GM20431 (cell line): ENCODE results near the gene DBNDD1.
"Not testable (repeated sequence)": the region's sequence is repeated elsewhere in the genome, so short reads cannot be mapped to it uniquely, and the experiment has no call there.

Source experiments
- in situ Hi-C: fragments of 300-500 bp; cut with MseI, MboI; formaldehyde crosslinking; loops from one replicate; pipeline ENCODE4 v1.15.0; 2020; ENCODE audit warnings: low sequenced_read_pairs; ENCODE audit not compliant: unreplicated experiment

Gene DBNDD1

DNA sequence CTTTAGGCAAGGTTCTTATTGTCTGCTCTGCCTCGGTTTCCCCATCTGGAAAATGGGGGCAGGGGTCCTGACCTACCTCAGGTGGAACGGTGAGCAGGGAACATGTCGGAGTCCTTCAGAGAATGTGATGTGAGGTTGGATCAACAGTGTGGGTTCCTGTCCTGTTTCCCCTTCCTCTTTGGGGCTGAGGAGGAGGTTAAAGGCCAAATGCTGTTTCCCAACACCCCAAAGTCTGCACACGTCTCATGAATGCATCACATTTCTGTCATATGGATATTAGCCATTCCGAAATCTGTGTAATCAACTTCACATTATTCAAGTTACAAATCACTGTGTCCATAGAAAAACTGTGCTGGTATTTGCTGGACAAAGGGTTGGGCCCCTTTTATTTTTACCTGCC lies 51.8 kb downstream of the DBNDD1 start:
- in situ Hi-C loops = not testable (repeated sequence)

DNA sequence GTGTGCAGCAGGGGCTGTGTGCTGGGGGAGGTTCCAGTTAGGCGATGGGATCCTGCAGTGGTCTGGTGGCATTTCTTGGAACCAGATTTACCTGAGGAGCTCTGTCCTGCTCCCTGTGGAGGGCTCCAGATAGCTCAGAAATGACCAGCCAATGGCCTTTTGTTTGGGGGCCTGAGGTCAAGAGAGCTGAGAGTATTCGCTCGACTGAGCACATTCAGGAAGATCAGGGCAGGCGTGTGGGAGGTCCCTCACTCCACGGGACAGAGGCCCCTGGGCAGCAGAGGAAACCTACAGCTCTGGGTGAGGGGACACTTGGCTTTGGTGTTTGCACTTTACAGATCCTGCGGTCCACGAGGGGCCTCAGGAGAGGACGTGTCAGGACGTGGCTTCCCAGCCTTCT lies 52.5 kb downstream of the DBNDD1 start:
- in situ Hi-C loops = no loop called here

DNA sequence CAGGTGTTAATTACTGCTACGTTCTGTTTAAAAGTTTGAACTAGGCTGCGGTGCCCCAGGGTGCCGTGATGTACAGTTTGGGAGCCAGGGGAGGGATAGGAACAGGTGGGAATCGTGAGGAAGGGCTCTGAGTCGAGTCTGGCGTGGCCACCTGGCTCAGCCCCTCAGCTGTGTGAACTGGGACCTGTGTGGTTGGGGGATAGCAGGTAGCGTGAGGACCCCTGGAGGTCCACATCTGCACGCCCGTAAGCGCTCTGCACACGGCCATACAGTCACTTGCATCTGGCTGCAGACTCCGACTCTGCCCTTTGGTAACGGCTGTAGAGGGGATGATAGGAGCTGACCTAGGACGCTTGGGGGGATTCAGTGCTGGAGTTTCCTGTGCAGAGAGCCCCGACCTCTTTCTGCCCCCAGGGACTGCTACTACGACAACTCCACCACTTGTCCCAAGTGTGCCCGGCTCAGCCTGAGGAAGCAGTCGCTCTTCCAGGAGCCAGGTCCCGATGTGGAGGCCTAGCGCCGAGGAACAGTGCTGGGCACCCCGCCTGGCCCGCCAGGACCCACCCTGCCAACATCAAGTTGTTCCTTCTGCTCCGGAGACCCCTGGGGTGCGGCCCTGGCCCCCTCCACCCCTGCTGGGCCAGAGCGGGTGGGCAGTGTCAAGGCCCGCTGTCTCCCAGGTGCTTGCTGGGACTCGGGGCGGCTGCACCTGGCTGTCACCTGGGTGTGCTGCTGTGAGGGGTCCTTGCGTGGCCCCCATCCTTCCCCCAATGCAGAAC lies 53.6 kb downstream of the DBNDD1 start:
- in situ Hi-C loops = no loop called here

DNA sequence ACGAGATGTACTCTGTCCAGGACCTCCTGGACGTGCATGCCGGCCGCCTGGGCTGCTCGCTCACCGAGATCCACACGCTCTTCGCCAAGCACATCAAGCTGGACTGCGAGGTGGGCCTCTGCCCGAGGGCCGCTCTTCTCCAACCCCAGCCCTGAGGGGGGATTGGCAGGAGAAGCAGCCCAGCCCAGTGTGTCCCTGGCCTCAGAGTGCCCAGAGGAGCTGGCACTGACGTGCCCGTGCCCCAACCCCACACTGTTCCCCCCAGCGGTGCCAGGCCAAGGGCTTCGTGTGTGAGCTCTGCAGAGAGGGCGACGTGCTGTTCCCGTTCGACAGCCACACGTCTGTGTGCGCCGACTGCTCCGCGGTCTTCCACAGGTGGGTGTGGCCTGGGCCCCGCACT lies 55.1 kb downstream of the DBNDD1 start:
- in situ Hi-C loops = no loop called here

DNA sequence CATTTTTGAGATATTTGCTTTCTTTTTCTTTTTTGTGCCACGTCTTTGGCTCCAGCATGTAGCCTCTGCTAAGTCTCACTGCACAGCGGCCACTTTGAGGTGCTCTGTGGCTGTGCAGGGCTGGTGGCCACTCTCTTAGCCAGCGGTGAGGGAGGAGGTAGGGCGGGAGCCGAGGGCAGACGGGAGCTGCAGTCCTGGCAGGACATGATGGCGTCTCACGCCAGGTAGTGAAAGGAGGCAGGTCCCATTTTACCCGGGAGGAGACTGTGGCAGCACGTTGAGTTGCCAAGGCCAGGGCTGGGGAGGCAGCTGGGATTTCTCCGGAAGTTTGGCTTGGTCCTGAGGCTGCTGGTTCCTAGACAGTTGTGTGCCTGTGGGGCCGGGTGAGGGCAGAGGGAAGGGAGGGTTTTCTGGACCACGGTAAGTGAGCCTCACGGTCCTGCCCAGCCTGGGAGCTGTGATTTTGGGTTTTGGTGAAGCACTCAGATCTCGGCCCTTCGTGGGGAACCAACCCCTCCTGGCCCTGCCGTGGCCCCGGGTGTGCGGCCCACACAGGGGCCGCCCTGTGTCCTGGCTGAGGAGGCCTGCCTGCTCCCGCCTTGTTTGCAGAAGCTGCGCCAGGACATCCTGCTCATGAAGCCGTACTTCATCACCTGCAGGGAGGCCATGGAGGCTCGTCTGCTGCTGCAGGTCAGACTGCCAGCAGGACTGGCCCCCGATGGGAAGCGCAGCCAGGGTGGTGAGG lies 56.3 kb downstream of the DBNDD1 start:
- in situ Hi-C loops = no loop called here

DNA sequence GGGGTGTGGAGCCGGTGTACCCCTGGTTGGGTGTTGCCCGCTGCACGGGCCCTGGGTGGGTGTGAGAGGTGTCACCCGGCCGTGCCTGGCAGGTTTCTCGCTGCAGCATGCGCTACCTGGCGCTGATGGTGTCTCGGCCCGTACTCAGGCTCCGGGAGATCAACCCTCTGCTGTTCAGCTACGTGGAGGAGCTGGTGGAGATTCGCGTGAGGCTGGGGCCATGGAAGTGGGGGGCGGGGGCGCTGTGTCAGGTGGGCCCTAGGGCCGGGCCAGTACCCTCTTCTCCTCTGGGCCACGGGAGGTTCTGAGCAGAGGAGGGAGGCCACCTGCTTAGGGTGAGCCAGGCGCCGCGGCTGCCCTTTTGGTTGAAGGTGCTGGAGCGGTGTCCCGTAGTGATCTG lies 57.3 kb downstream of the DBNDD1 start:
- in situ Hi-C loops = no loop called here

DNA sequence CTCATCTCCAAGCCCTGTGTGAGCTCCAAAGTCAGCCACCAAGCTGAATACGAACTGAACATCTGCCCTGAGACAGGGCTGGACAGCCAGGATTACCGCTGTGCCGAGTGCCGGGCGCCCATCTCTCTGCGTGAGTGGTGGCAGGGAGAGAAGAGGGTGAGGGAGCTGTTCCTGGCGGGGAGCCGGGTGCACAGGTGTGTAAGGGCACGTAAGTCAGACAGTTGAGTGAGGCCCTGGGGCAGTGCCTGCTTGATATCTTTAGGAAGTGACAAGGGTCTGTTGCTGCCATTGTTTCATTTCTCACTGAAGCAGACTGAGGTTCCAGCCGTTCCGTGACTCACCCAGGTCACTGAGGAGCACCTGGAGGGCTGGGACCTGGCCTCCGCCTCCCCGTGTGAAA lies 58.3 kb downstream of the DBNDD1 start:
- in situ Hi-C loops = no loop called here

DNA sequence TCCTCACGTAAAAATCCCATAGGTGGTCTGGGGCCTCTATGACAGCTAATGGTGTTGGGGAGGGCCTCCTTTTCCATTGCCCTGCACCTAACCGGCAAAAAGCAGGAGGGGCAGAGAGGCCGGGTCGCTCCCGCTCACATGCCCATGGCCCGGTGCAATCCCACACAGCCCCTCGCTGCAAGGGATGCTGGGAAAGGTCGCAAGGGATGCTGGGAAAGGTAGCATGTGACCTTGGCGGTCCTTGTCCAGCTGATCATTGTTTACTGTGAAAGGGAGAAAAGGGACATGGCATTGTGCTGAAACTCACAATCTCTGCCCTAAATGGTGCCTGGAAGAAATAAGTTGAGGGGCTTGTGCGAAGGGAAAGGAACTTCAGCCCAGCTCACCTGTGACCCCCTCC lies 60.7 kb downstream of the DBNDD1 start:
- in situ Hi-C loops = no loop called here

DNA sequence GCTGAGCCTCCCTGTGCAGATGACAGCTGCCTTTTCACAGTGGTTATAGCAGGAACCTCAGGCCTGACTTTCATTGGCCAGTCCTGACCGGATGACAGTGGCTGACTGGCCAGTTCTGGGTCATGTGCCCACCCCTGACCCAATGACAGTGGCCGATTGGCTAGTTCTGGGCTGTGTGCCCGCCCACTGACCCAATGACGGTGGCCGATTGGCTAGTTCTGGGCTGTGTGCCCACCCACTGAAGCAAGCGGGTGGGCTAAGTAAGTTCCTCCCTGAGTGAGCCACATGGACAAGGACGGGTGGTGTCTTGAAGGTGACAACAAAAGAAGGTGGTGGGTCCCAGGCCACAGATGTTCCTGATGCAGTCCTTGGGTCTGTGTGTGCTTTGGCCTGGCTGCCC lies 61.2 kb downstream of the DBNDD1 start:
- in situ Hi-C loops = no loop called here

DNA sequence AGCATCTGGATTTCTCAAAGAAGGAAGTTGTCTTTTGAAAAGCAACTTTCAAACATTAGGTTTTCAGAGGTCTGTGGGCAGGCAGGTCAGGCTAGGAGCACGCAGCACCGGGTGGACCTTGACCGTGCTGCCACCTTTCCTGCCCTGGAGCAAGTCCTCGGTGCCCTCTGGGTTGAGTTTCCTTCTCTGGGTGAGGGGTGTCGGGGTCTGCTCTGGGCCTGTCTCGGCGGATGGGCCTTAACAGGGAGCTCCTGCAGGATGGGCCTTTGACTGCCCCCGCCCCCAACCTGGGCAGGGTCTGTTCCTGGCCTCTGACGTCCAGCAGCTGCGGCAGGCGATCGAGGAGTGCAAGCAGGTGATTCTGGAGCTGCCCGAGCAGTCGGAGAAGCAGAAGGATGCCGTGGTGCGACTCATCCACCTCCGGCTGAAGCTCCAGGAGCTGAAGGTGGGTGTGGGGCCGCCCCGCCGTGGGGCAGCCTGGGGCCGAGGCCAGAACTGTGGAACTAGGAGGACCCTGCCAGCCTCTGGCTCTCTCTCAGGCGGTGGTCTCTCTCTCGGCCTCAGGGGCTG lies 62.0 kb downstream of the DBNDD1 start:
- in situ Hi-C loops = no loop called here

DNA sequence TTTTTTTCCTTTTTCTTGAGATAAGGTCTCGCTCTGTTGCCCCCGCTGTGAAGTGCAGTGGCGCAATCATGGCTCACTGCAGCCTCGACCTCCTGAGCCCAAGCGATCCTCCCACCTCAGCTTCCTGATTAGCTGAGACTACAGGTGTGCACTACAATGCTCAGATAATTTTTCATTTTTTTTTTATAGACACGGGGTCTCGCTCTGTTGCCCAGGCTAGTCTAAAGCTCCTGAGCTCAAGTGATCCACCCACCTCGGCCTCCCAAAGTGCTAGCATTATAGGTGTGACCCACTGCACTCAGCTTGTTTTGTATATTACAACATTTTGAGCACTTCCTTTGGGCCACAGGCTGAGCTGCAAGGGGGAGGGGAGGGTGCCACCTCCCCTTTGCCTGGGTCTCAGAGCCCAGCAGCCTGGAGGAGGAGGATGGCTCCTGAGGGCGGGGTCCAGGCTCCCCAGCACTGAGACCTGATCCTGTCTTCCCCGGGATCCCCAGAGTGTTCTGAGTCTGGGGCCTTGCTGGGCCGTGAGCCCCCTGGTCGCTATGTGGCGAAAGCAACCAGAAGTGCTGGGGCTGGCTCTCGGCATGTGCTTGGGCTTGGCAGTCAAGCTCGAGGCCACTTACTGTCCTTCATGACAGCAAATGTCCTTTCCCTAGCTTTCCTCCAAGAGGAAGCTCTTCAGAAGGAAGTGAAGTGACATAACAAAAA lies 62.6 kb downstream of the DBNDD1 start:
- in situ Hi-C loops = no loop called here

DNA sequence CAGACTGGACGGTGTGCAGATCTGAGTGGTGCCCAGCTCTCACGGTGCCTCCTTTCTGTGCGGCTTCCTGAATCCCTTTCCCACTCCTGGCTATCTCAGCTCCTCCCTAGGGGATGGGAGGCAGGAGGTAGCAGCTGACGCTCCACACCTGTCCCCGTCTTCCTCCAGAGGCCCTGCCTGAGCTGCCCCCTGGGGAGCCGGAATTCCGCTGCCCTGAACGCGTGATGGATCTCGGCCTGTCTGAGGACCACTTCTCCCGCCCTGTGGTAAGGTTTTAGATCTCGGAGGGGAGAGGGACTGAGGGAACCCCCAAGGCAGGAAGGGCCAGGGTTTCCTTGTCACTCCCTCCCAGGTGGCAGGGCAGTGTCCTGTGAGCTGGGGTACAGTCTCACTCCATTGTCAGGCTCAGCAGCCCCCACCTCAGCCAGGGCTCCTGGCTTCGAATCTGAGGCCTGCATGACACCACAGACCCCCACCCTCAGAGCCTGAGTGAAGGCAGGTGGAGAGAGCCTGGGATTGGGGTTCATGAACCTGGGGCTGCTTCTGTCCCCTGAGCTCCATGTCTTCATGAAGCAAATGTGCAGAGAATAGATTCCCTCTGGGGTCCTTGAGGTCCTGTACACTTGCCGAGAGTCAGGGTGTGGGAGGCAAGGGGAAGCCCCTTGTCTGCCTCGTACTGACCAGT lies 64.1 kb downstream of the DBNDD1 start:
- in situ Hi-C loops = no loop called here
